Upper lobe of left lung (tissue), 6 donors: ENCODE measurements around the gene EIF2B5. TPM values are rescaled to one million over a fixed set of nuclear protein-coding genes. Genes with fewer than 3 reads are reported as not detected.

Source experiments
- ATAC-seq, 2 donors: fragments of 200-7000 bp; cut with Tn5 transposase; one replicate each; pipeline ENCODE4 v1.9.1; 2022; ENCODE audit warnings: mild to moderate bottlenecking in 2 of 2, moderate library complexity in 2 of 2; ENCODE audit not compliant: low FRiP score in 2 of 2
- DNase-seq, 2 donors: peaks; one replicate each; pipeline ENCODE4 v3.0.0-alpha.2; 2019 to 2020
- H3K27ac ChIP-seq, 4 donors: fragments of 200-600 bp; sonication (generic); one replicate each; pipeline ENCODE4 v1.5.1; 2016 to 2019
- H3K27me3 ChIP-seq, 4 donors: fragments of 200-600 bp; sonication (generic); one replicate each; pipeline ENCODE4 v1.5.1; 2017 to 2019
- H3K36me3 ChIP-seq, 4 donors: fragments of 200-600 bp; sonication (generic); one replicate each; pipeline ENCODE4 v1.5.1; 2016 to 2019
- H3K4me1 ChIP-seq, 4 donors: fragments of 200-600 bp; sonication (generic); one replicate each; pipeline ENCODE4 v1.5.1; 2018 to 2019
- H3K4me3 ChIP-seq, 4 donors: fragments of 200-600 bp; sonication (generic); one replicate each; pipeline ENCODE4 v1.5.1; 2017 to 2019; ENCODE audit warnings: mild to moderate bottlenecking in 2 of 4, moderate library complexity in 1 of 4
- H3K9me3 ChIP-seq, 4 donors: fragments of 200-600 bp; sonication (generic); one replicate each; pipeline ENCODE4 v1.5.1; 2018 to 2019
- CTCF ChIP-seq, 6 experiments: fragments of 450-650 bp in 4 of 6; fragments of 200-600 bp in 2 of 6; sonication (generic) in 2 of 6; IDR thresholded peaks; one replicate each; pipeline ENCODE4 v1.5.1; 2016 to 2019; ENCODE audit warnings: antibody characterized with exemption in 6 of 6
- EP300 ChIP-seq, 4 donors: sonication (generic); formaldehyde crosslinking; IDR thresholded peaks; one replicate each; pipeline ENCODE4 v1.5.1; 2017; ENCODE audit warnings: antibody characterized with exemption in 4 of 4, control low read depth in 2 of 4
- POLR2A ChIP-seq, 4 donors: fragments of 450-650 bp; IDR thresholded peaks; one replicate each; pipeline ENCODE4 v1.5.1; 2016 to 2017; ENCODE audit warnings: antibody characterized with exemption in 4 of 4, mild to moderate bottlenecking in 2 of 4
- POLR2AphosphoS5 ChIP-seq, 2 donors: sonication (generic); formaldehyde crosslinking; IDR thresholded peaks; one replicate each; pipeline ENCODE4 v1.5.1; 2017; ENCODE audit warnings: antibody characterized with exemption in 2 of 2
- WGBS, 2 donors: methylation state at CpG; one replicate each; pipeline ENCODE4 v1.1.5; 2017 to 2018; 5-methylcytosine and 5-hydroxymethylcytosine counted together
- total RNA-seq, 6 donors: library from RNA; depleted of rRNA in 4 of 6; stranded (reverse); fragments of >200 nt in 4 of 6; gene quantifications; one replicate each; pipeline versions ENCODE4 v1.1.0 to v1.2.1, GENCODE V29; 2016 to 2021
- donor health status: DM: no; HTN: no; CAD: no; lungs with moderate emphysema.
- donor health status: DM: no; HTN: yes; CAD: no; lungs with severe emphysema.

The EIF2B5 gene
- total RNA-seq, 6 donors from 2014 or later = 31.4 to 37.6 (median 34.2) TPM

- WGBS, 2 donors = 1% methylated on average over 27 to 49 of the region's 73 CpGs
- Histone ChIP-seq H3K27me3 (no peaks in the 10 kb centered on the region), H3K4me1 (peaks cover 29 to 51% (median 37%) of the 10 kb centered on the region in 4 donors), H3K4me3 (peak within 1 kb of the TSS; percentile 63 to 88 (median 82)), H3K9me3 (no peaks in the 10 kb centered on the region), H3K36me3 (peaks cover 17 to 63% (median 50%) of the 10 kb centered on the region in 4 donors), H3K27ac (peak within 1 kb of the TSS; percentile 81 to 92 (median 90))
- DNase-seq (peak; percentile 99 to 100), ATAC-seq (peak; percentile 94 to 96)
- peak; percentile 83 to 89 for TF ChIP-seq POLR2AphosphoS5 (IDR thresholded peaks at IDR 0.05)
- peak in 3 of 4 donors; percentile 29 to 93 (median 78) for TF ChIP-seq POLR2A (IDR thresholded peaks at IDR 0.05)
- TF ChIP-seq EP300 (IDR thresholded peaks at IDR 0.05) = no peak
- no peak for TF ChIP-seq CTCF (IDR thresholded peaks at IDR 0.05)
Observed at GRCh38 chr3:184174646-184175492, 39.7 kb downstream of the EIF2B5 start, which contains the start of gene AP2M1. TSS of gene AP2M1 (plus strand) at chr3:184174855. CDS start at chr3:184176994, 2,139 bp downstream.

GRCh38 chr3:184175506-184175905 is 40.3 kb downstream of the EIF2B5 start:
- no peak for DNase-seq
- peak overlapping the region; percentile 63 to 88 (median 82) for H3K4me3 ChIP-seq
- TF ChIP-seq POLR2AphosphoS5 (IDR thresholded peaks at IDR 0.05) = no peak
- TF ChIP-seq CTCF (IDR thresholded peaks at IDR 0.05) = no peak
- TF ChIP-seq EP300 (IDR thresholded peaks at IDR 0.05) = no peak
- TF ChIP-seq POLR2A (IDR thresholded peaks at IDR 0.05) = no peak
- H3K4me1 ChIP-seq = peaks cover 29 to 51% (median 38%) of the 10 kb centered on the region in 4 donors
- WGBS, 2 donors = 14 to 25% methylated on average over 7 to 8 of the region's 8 CpGs
- H3K27ac ChIP-seq = peak overlapping the region; percentile 81 to 92 (median 90)
- H3K9me3 ChIP-seq = no peaks in the 10 kb centered on the region
- no peaks in the 10 kb centered on the region for H3K27me3 ChIP-seq
- H3K36me3 ChIP-seq = peaks cover 22 to 63% (median 50%) of the 10 kb centered on the region in 4 donors
- no peak for ATAC-seq

- H3K4me1 ChIP-seq = peaks cover 29 to 51% (median 38%) of the 10 kb centered on the region in 4 donors
Observed at GRCh38 chr3:184175981-184176376, 40.8 kb downstream of the EIF2B5 start.

More at GRCh38 chr3:184175981-184176376, 40.8 kb downstream of the EIF2B5 start:
- peak overlapping the region; percentile 29 to 88 (median 71) for H3K4me3 ChIP-seq
- TF ChIP-seq POLR2AphosphoS5 (IDR thresholded peaks at IDR 0.05) (no peak), CTCF (IDR thresholded peaks at IDR 0.05) (no peak), POLR2A (IDR thresholded peaks at IDR 0.05) (no peak), EP300 (IDR thresholded peaks at IDR 0.05) (no peak)
- peak overlapping the region; percentile 81 to 92 (median 90) for H3K27ac ChIP-seq
- no peaks in the 10 kb centered on the region for H3K9me3 ChIP-seq
- 35 to 41% methylated on average over 3 of the region's 3 CpGs for WGBS, 2 donors
- DNase-seq = no peak
- peaks cover 27 to 63% (median 50%) of the 10 kb centered on the region in 4 donors for H3K36me3 ChIP-seq
- no peaks in the 10 kb centered on the region for H3K27me3 ChIP-seq
- no peak for ATAC-seq
